ENCODE results near the gene KLHL30.

DNA sequence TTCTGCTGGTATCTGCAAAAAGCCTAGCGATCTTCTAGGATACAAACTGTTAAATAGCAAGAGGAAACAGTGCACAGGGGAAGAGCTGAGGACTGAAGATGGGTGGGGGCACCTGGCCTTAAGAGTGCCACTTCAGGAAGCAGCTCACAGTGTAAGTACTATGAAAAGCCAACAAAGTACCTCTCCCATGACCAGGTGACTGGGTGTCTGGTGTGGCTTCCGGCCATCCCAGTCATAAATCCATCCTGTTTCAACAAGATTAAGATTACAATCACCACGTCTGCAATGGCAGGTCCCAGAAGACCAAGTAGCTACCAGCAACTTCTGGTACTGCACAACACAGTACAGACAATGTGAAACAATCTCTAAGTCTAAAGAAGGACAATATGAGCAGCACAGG is 36.2 kb downstream of the KLHL30 start:
- TF ChIP-seq CTCF (IDR thresholded peaks at IDR 0.05), result no peak
- no peak for TF ChIP-seq POLR2AphosphoS5 (IDR thresholded peaks at IDR 0.05)
